GM20431 (cell line): Measurements from ENCODE around the gene NBEAL2.
"Not testable (repeated sequence)": the region's sequence is repeated elsewhere in the genome, so short reads cannot be mapped to it uniquely, and the experiment has no call there.

Source experiments
- in situ Hi-C: fragments of 300-500 bp; cut with MseI, MboI; formaldehyde crosslinking; loops from one replicate; pipeline ENCODE4 v1.15.0; 2020; ENCODE audit warnings: low sequenced_read_pairs; ENCODE audit not compliant: unreplicated experiment

Gene NBEAL2

DNA sequence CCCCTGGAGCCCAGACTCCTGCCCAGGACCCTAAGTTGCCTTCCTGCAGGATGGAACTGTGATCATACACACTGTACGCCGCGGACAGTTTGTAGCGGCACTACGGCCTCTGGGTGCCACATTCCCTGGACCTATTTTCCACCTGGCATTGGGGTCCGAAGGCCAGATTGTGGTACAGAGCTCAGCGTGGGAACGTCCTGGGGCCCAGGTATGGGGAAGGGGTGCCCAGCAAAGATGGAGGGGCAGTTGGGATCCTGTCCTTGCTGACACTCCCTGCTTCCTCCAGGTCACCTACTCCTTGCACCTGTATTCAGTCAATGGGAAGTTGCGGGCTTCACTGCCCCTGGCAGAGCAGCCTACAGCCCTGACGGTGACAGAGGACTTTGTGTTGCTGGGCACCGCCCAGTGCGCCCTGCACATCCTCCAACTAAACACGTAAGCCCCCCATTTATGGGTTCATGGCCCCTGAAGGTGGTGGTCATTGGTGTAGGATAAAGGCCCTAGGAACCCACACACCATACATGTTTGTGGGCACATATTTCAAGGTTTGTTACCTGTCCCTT is 28.8 kb downstream of the NBEAL2 start:
- in situ Hi-C loops = no loop called here

DNA sequence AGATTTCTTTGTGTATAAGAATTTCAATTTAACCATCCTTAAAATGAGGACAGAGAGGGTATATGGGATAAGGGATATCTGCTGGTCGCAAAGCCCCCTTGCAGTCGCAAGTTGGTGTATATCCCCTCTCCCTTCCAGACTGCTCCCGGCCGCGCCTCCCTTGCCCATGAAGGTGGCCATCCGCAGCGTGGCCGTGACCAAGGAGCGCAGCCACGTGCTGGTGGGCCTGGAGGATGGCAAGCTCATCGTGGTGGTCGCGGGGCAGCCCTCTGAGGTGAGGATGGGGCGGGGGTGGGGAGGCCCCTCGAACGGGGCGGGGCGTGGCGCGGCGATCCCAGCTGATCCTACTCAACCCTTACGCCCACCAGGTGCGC is 29.4 kb downstream of the NBEAL2 start:
- in situ Hi-C loops = no loop called here

DNA sequence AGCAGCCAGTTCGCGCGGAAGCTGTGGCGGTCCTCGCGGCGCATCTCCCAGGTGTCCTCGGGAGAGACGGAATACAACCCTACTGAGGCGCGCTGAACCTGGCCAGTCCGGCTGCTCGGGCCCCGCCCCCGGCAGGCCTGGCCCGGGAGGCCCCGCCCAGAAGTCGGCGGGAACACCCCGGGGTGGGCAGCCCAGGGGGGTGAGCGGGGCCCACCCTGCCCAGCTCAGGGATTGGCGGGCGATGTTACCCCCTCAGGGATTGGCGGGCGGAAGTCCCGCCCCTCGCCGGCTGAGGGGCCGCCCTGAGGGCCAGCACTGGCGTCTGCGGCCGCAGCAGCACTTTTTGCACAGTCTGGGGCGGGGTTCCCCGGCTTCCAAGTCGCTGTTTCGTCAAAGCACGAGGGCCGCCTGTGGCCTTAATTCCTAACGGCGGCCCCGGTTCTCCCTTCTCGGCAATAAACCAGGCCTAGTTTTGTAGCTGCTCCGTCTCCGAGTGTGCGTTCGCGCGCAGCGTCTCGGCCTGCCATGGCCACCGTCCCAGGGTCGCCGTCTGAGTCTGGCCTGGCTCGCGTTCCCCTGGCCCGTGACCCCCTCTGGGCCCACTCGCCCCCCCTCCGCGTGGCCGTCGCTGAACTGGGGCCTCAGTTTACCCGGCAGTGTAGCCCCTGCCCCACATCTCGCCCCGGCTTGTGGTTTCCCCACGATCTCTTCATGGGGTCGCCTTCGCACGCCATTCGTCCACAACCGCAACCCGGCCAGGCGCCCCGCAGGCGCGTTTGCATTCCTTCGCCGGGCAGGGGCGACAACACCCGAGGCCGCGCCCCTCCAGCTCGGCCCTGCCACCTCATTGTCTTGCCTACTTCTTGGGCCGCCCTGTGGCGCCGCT is 30.0 kb downstream of the NBEAL2 start:
- in situ Hi-C loops = no loop called here

DNA sequence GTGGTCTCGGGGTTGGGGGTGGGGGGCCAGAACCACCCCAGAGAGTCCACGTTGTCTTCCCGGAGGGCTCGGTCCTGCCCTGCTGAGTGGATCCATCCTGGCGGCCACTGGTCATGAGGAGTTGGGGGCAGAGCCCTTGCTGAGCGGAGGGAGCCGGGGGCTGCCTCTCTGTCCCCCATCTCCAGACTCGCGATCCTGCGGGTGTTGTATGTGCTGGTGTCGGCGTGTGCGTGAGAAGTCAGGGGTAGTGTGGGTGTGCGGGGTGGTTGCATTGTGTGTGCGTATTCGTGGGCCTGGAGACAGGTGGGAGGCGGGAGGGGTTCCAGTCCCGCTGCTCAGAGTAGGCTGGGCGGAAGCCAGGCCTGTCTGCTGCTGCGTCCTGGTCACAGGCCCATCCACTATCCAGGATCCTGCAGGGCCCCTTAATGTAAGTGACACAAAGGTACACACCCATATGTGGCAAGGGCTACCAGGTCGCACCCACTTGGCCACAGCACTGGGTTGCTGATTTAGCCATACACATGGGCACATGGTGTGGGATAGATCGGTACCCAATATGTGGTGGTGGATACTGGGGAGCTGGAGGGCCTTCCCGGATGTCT is 30.7 kb downstream of the NBEAL2 start:
- in situ Hi-C loops = no loop called here

GRCh38 chr3:47010910-47011309 is 31.4 kb downstream of the NBEAL2 start:
- in situ Hi-C loops = no loop called here

DNA sequence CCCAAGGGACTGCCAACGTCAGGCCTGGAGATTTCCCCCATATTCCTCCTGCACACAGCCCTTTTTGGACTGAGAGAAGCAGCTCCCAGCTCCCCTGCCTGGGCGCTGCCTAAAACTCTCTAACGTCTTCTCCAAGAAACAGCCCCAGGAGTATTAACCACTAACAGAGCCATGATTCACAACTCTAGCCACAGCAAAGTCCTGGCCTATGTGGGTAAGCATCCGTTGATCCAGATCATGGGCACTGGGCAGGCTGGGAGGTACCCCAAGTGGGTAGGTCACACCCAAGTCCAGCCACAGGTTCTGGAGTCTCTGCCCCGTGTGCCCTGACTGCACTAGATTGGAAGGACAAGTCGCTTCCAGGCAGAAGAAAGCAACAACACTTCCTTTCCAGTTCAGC is 31.9 kb downstream of the NBEAL2 start:
- in situ Hi-C loops = no loop called here

DNA sequence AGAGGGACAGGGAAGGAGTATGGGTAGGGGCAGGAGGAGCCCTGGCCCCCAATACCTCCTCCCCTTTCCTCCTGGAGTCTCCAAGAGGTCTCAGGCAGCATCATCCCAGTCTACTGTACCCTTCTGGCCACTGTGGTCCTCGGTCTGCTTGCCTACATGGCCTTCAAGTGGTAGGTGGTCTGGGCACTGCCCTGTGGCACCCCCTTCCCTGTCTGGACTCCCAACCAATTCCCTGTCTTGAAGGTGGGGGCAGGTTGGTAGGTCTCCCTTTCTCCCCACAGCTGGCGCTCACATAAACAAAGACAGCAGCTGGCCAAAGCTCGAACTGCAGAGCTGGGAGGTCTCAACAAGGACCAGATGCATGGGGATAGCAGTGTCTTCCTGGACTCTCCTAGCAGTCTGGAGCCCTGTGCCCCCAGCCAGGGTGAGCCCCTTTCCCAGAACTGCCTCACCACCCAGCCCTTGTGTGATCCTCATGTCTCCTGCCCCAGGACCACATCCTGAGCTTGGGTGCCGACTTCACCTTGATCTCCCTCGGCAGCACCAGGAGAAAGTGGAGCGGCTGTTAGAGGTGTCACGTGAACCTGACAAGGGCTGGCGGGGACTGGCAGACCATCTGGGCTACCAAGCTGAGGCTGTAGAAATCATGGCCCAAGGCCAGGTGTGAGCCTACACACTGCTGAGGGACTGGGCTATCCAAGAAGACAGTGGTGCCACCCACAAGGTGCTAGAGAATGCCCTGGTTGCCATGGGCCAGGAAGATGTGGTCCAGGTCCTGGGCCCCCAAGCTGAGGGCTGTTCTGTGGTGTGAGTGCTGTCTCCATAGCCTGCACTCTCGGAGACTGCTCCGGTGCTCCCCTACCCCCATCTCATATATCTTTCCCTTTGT is 33.1 kb downstream of the NBEAL2 start:
- in situ Hi-C loops = no loop called here

- in situ Hi-C loops = no loop called here
Observed at GRCh38 chr3:47013231-47013630, 33.8 kb downstream of the NBEAL2 start.

DNA sequence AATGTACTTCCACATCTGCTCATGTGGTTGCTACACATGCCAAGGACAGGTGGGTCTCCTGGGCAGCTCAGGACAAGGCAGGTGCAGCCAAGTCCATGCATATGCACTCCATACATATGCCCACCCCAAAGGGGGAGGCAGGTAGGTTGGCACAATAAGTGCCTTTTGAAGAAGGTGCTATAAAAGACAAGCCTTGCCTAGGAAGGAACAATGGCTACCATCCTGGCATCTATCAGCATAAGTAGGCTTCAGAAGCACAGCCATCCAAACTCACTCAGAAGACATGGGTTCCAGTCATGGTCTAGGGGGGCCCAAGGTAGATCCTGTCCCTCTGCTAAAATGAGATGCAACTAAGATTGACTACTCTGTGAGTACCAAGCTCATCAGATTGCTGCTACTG is 34.6 kb downstream of the NBEAL2 start:
- in situ Hi-C loops = no loop called here

DNA sequence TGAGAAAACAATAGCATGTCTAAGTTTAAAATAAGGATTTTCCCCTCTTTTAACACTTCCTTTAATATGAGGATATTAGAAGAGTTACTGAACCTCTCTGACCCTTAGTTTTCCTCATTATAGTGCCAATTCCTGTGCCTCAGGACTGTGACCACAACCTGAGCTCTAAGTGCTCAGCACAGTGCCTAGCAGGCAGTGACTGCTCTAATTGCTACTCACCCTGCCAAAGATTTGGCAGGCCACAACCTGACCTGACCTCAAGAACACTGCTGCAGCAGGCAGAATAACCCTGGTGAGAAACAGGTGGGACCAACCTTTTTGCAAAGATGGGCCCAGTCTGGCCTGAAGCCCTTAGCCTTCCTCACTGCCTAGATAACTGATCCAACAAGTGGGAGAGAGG is 35.7 kb downstream of the NBEAL2 start:
- in situ Hi-C loops = no loop called here

- in situ Hi-C loops = no loop called here
Observed at GRCh38 chr3:47016086-47016933, 36.8 kb downstream of the NBEAL2 start.

DNA sequence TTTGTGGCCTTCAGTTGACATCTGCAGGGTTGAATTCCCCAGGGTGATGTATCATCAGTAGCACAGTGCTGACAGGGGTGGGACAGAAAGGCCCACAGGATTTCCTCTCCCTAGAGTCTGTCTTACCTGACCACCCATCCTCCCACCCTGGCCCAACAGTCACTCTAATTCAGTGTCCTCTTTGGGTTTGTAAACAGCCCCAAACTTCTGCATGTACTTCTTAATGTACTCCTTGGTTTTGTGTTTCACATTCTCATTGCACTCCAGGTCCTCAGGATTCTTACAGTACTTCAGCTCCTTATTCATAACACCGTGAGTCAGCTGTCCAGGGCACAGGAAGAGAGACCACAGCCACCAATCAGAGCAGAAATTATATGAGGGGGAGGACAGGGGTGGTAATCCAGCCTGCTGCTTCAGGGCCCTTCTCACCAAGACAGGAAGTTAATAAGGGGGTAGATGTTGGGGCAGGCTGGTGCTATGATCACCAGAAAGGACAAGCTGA is 37.5 kb downstream of the NBEAL2 start:
- in situ Hi-C loops = no loop called here

DNA sequence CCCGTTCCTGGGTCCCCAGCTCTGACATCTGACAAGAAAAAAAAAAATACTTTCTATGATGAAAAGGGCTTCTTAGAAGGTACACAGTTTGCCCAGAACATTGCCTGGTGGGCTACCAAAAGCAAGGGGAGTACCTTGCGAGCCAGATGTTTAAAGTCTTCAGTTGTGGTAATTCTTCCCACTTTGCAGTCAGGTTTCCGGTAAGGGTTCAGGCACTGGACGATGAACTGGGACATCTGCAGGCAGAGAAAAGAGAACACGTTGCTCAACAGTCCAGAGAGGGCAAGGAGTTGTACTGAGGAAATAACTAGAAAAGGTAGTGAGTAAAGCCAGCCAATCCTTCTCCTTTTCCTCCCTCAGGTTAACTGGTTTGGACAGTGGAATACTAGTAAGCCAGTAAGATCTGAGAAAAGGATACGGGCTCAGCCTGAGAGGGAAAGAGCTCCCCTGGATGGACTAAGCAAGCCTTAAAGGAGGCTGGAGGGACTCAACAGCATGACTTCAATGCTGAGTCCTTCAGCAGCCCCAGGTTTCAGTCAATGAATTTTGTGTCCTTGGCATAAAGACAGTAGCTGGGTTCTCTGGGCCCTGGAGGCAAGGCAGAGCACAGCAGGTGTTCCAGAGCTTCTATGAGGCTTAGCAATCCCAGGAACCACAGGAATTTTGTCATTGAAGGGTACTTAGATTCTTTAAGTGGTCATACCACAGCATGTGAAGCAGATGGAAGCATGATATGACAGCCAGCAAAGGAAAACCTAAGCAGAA is 38.2 kb downstream of the NBEAL2 start:
- in situ Hi-C loops = no loop called here

GRCh38 chr3:47018269-47018611 is 38.8 kb downstream of the NBEAL2 start:
- in situ Hi-C loops = no loop called here

- in situ Hi-C loops = no loop called here
Observed at GRCh38 chr3:47019201-47019600, 39.7 kb downstream of the NBEAL2 start.

GRCh38 chr3:47020311-47020710 is 40.8 kb downstream of the NBEAL2 start:
- in situ Hi-C loops = no loop called here

GRCh38 chr3:47022641-47023071 is 43.2 kb downstream of the NBEAL2 start:
- in situ Hi-C loops = no loop called here

DNA sequence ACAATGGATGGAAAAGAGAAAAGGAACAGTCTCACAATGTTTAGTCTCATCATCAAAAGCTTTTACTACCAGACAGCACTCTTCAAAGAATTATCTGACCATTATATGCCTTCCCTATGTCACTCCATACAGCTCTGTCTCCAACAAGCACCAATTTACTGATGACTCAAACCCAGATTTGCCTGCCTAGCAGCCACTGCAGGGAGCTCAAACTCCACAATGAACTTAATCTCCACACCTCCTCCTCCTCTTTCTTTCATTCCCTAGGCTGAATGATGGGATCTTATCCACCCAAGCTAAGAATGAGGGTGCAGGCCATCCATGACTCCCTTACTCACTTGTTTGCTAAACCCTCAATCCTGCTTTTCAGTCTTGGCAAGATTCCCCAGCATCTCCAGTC is 45.5 kb downstream of the NBEAL2 start:
- in situ Hi-C loops = no loop called here

DNA sequence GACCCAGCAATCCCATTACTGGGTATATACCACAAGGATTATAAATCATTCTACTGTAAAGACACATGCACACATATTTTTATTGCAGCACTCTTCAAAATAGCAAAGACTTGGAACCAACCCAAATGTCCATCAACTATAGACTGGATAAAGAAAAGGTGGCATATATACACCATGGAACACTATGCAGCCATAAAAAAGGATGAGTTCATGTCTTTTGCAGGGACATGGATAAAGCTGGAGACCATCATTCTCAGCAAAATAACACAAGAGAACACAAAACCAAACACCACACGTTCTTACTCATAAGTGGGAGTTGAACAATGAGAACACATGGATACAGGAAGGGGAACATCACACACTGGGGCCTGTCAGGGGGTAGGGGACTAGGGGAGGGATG is 47.0 kb downstream of the NBEAL2 start:
- in situ Hi-C loops = not testable (repeated sequence)
